Measurements from ENCODE around the gene ADAMTSL5.
"Not testable (repeated sequence)": the region's sequence is repeated elsewhere in the genome, so short reads cannot be mapped to it uniquely, and the experiment has no call there.

GRCh38 chr19:1539749-1540148 lies 26.9 kb upstream of the ADAMTSL5 start:
- TF ChIP-seq CTCF, POLR2A (IDR thresholded peaks at IDR 0.05): not testable (repeated sequence)

Data from stomach (tissue), 4 donors.